Sciatic nerve (tissue), 2 donors: ENCODE results near the gene ANAPC7. TPM values are rescaled to one million over a fixed set of nuclear protein-coding genes. Genes with fewer than 3 reads are reported as not detected.
A peak's percentile ranks its signal among the peaks of the same experiment; 100 is the strongest.
"Not testable (repeated sequence)": the region's sequence is repeated elsewhere in the genome, so short reads cannot be mapped to it uniquely, and the experiment has no call there.

Experiments
- ATAC-seq: fragments of 200-7000 bp; cut with Tn5 transposase; one replicate; pipeline ENCODE4 v1.9.1; 2020; ENCODE audit warnings: mild to moderate bottlenecking, moderate library complexity
- DNase-seq: peaks from one replicate; pipeline ENCODE4 v3.0.0-alpha.2; 2020; ENCODE audit warnings: low spot score
- intact Hi-C: fragments of 100-400 bp; cut with DNase I; formaldehyde crosslinking; loops from one replicate; pipeline ENCODE4 v1.14.2; 2022
- total RNA-seq: library from RNA; stranded (reverse); fragmentation: NEBNext Ultra II Directional; extraction: Animal tissue kit (Norgen Biotek cat#: 25700); gene quantifications from one replicate; pipeline ENCODE4 v1.2.1, GENCODE V29; 2021
- donor health status: DM: no; HTN: no; CAD: no.
- donor health status: DM: no; HTN: no; CAD: no.

Gene ANAPC7
- total RNA-seq, 1 donor from 2014 or later: 62.7 TPM

DNA sequence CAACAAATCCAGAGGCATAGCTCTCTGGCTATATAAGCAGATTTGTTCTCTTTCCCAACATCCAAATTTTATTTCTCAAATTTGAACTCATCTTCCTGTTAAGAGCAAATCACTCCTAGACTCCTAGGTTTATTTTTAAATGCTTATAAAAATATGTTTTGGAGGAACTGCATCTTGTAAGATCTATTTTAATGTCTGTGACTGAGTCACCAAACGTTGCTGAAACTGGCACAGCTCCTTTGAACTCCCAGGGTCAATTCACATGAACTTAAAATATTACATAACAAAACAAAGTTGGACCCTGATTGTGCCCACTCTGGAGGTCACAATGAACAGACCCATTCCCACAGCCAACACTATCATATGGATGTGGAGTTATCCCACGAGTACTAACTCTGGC is 23.9 kb downstream of the ANAPC7 start:
- no peak for DNase-seq
- no peak for ATAC-seq
- intact Hi-C loops: no loop called here

DNA sequence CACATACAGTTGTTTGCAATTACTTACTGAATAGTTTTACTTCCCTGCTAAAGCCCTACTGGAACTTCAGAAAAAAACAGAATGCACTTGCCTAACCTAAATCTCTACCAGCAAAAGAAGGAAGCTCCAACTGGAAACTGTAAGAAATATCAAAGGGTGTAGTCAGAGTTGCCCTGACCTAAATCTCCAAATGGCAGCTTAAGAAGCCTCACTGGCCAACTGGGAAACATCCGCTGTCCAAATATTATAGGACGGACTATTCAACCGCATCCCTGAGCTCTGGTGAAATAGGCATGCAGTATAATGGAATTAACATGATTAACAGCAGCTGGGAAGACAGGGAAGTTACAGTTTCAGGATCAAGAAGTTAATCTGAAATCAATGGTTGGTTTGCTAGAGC is 24.3 kb downstream of the ANAPC7 start:
- ATAC-seq (no peak), DNase-seq (no peak)
- intact Hi-C loops: no loop called here

- intact Hi-C loops, ATAC-seq, DNase-seq: not testable (repeated sequence)
These were observed 25.2 kb downstream of the ANAPC7 start for GRCh38 chr12:110378131-110378790.

DNA sequence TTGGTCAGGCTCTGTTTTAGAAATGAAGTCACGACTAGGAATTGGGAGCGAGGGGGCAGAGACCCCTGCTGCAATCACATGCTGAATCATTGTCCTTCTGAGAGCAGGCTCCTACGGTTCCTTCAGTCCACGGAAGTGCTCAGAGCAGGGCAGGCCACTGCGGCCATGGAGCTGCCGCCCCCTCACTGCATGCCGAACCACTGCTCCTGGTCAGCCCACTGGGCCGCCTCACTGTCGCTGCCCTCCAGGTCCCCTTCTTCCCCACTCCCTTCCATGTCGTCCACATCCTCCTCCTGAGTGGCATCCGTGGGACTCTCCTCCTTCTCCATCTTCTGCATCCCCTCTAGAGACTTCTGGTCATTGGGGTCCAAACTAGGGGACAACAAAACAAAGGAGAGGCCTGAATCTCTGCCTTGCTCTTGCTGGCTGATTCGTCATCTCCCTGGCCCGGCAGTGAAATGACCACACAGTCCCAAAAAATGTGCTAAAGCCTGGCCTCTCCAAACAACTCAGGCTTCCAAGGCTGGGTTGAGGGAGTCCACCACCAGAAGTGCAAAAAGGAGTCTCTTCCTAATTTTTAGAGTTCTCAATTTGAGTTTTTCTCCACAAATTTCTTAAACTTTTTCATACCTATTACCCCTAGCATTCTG is 29.4 kb downstream of the ANAPC7 start:
- intact Hi-C loops: no loop called here
- ATAC-seq: no peak
- DNase-seq: no peak

DNA sequence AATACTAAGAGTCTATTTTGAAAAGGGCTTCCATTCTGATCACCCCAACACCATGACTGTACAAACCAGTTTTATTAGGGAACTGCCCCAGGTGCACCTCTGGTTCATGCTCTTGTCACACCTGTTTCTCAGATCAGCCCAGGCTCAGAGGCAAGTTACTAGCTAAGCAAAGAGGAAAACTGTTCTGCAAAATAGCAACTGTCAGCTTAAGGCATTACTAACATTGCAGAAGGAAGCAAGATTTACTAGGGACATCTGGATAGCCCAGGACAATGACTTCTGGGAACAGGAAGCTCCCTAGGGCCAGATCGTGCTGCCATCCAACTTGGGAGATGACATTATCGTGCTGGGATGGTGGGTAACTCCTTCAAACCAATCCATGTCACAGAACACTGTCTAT is 30.1 kb downstream of the ANAPC7 start:
- ATAC-seq (no peak), DNase-seq (no peak)
- intact Hi-C loops: no loop called here

DNA sequence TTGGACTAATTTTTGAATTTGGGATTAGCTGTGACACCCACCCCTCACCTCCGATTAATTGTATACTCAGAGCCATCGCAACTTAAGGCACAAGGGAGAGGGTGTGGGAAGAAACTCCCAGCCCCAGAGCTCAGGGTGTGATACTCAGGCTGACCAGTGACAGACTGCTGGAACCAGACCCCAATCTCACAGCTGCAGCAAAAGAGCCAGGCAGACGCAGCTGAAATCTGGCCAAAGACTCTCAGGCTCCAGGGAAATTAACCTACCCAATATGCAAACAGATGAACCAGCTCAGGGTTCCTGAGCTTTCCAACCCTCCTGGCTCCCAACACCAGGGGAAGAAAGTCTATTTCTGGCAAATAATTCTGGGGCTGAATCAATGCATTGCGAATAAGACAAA is 30.5 kb downstream of the ANAPC7 start:
- DNase-seq (no peak), ATAC-seq (no peak)
- intact Hi-C loops: no loop called here

DNA sequence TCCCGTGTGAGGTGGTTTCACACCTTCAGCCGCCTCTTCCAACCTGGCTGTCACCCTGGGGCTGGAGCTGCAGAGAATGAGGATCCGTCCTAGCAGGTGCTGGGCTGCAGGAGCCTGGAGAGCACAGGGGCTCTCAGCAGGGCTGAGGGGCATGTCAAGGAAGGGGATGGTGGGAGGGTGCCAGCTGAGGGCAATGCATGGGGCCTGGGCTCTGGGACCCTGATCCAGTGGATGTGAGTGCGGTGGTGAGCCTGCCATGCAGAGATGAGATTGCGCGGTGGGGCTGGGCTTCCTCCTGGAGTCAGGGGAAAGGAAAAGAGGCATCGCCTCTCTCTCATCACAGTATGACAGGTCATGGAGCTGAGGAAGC is 31.5 kb downstream of the ANAPC7 start:
- DNase-seq (no peak), ATAC-seq (no peak)
- intact Hi-C loops: no loop called here

DNA sequence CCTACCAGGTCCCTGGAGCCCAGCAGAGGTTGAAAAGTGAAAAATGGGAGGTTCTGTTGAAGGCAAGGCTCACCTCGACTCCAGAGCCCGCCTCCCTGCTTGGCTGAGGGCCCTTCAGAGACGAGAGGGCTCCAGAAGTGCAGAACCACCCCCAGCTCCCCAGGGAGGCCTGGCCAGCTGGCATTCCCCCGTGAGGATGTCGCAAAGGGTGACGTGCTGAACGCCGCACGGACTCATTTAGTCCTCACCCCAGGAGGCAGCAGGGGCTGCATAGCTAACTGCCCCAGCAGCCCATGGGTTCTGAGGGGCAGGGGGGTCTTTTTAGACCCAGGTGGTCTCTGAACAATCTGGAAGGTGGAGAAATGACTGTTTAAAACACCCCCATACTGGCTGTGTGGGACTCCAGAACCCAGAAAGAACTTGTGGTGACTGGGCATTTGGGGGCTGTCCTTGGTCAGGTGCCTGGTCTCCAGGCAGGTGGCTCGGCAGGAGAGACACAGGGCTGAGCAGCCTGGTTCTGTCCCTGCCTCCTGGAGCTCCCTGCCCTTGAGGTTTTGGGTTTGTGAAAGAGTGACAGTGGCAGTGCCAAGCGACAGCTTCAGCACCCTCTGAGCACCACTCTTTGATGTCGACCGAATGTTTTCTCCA is 32.0 kb downstream of the ANAPC7 start:
- DNase-seq (no peak), ATAC-seq (peak; percentile 22)
- intact Hi-C loops: no loop called here

DNA sequence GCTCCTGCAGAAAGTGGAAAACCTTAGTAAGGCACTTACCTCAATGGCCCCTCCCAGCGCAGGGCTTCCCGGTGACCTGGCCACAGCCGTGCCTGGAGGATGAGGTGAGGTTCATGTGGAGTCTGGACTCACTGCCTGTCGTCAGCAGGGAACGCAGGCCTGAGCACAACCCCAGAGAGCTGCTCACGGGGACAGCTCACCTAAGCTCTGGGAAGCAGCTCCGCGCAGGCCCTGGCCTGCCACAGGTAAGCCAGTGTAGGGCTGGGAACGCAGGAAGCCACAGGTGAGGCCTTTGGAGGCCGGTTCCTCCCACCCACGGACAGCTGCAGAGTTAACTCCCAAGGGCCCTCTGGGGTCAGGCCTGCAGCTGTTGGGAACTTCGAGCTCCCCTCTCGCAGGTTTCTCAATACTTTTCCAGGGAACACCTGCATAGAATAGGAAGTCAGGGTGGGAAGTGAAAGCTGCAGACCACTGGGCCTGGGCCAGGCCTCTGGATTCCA is 32.7 kb downstream of the ANAPC7 start:
- ATAC-seq: no peak
- DNase-seq: no peak
- intact Hi-C loops: no loop called here

DNA sequence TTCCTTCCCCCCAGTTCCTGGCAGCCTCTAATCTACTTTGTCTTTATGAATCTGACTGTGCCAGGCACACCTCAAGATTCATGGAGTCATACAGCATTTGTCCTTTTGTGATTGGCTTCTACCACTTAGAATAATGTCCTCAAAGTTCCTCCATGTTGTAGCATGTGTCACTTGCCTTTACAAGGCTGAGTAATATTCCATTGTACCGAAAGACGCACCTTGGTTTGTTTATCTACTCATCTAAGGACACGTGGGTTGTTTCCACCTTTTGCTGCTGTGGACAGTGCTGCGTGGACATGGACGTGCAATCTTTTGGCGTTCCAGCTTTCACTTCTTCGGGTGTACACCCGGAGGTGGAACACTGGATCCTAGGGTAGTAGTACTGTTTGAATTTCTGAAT is 33.5 kb downstream of the ANAPC7 start:
- DNase-seq: no peak
- ATAC-seq: no peak
- intact Hi-C loops: no loop called here

- ATAC-seq: peak; percentile 31
- DNase-seq: no peak
- intact Hi-C loops: no loop called here
These were observed 36.2 kb downstream of the ANAPC7 start for GRCh38 chr12:110367181-110367864.

DNA sequence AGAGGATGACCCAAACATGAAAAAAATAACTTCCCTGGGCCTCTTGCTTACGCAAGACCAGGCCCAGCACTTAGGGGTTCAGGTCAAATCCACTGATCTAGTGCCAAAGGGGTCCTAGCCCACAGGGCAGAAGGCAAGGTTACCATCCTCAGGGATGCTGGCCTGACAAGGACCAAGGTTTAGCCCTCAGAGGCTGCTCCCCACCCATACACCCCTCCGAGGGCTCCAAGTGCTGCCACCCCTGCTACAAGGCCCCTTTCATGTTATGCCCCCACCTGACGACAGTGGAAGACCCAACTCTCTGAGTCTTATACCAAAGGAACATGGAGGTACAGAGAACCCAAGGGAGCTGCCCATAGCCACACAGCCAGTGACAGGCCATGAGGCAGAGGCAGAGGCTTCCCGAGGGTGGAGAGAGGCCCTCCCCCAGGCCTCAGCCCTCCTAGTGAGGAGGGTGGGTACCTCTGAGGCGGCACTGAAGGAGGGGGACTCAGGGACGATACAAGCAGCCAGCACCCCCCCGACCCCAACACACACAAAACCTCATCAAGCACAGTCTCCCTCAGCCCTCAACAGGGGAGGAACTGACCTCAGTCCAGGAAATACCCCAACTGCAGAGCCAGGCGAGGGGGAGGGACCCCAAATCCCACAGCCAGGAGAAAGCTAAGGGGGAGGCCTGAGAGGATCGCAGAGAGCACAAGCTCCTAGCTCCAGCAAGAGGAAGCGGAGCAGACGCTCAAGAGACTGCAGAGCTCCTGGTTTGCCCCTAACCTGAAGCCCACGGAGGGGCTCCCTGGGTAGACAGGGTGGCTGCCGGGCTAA is 37.0 kb downstream of the ANAPC7 start:
- intact Hi-C loops: no loop called here
- ATAC-seq: no peak
- no peak for DNase-seq

DNA sequence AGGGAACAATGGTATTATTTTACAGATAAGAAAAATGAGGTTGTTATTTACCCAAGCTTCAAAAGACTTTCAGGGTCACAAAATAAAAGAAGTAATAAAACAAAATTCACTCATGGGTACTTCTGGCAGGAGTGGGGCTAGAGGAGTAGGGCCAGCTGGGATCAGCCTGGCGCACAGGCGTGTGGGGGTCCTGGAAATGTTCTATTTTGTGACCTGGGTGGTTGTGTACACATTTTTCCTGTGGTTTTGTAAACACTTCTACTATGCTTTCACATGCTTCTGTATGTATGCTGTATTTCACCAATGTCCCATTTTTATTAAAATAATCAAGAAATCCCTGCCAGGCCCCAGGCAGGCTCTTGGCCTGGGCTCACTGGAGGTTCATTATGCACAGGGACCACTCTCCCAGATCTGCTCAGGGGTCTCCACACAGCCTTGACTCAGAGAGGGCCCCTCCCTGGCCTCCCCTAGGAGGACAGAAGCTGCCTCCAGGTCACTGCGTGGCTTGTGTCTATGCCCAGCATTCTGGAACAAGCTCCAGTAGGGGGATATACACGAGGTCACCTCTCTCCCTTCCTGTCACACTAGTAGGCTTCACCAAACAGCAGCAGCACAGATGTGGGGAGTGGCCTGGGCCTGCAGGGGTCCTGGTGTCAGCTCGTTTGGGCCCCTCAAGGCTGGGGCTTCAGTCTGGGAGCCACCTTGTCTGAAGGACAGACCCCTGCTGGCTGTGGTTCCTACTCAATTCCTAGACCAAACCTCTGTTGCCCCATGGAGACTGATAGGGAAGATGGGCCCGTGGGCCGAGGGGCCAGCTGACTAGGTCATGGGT is 37.8 kb downstream of the ANAPC7 start:
- intact Hi-C loops: no loop called here
- no peak for DNase-seq
- no peak for ATAC-seq

- ATAC-seq (no peak), DNase-seq (no peak)
- intact Hi-C loops: no loop called here
These were observed 42.3 kb downstream of the ANAPC7 start for GRCh38 chr12:110361216-110361615.

DNA sequence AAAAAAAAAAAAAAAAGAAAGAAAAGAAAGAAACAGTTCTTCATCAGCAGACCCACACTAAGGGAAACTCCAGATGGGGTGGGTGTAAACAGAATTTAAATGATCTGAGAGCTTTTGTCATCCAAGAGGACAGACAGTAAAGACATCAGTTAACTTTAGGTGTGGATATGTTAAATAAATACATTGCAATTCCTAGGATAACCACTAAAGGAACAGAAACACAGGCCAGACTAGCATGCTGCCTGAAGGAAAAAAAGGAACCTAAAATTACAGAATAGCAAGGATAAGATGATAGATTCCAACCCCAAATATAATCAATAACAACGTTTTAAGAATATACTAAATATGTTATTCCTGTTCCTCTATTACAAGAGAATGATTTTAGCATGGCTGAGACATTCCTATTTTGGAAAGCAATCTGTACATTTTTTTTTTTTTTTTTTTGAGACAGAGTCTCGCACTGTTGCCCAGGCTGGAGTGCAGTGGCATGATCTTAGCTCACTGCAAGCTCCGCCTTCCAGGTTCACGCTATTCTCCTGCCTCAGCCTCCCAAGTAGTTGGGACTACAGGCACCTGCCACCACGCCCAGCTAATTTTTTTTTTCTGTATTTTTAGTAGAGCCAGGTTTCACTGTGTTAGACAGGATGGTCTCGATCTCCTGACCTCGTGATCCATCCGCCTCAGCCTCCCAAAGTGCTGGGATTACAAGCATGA is 45.0 kb downstream of the ANAPC7 start:
- intact Hi-C loops, DNase-seq, ATAC-seq: not testable (repeated sequence)

- intact Hi-C loops: no loop called here
- ATAC-seq (no peak), DNase-seq (no peak)
These were observed 48.4 kb downstream of the ANAPC7 start for GRCh38 chr12:110355073-110355472.

GRCh38 chr12:110354172-110354780 is 49.2 kb downstream of the ANAPC7 start:
- intact Hi-C loops: no loop called here

More at GRCh38 chr12:110354172-110354780, 49.2 kb downstream of the ANAPC7 start:
- DNase-seq (no peak), ATAC-seq (no peak)
